ENCODE data around the gene OCA2. TPM values are rescaled to one million over a fixed set of nuclear protein-coding genes. Genes with fewer than 3 reads are reported as not detected.

Gene OCA2
- total RNA-seq, 3 donors from 2014 or later (not counting 1 experiment from before 2014, with no cell fraction given) = 0.35 to 1.5 (median 0.56) TPM

- intact Hi-C loops (cut with micrococcal nuclease) = no loop called here
- no peak overlapping the region for H3K4me3 ChIP-seq (ENCODE audit: low read length)
- TF ChIP-seq, protein P1, sequence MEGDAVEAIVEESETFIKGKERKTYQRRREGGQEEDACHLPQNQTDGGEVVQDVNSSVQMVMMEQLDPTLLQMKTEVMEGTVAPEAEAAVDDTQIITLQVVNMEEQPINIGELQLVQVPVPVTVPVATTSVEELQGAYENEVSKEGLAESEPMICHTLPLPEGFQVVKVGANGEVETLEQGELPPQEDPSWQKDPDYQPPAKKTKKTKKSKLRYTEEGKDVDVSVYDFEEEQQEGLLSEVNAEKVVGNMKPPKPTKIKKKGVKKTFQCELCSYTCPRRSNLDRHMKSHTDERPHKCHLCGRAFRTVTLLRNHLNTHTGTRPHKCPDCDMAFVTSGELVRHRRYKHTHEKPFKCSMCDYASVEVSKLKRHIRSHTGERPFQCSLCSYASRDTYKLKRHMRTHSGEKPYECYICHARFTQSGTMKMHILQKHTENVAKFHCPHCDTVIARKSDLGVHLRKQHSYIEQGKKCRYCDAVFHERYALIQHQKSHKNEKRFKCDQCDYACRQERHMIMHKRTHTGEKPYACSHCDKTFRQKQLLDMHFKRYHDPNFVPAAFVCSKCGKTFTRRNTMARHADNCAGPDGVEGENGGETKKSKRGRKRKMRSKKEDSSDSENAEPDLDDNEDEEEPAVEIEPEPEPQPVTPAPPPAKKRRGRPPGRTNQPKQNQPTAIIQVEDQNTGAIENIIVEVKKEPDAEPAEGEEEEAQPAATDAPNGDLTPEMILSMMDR (IDR thresholded peaks at IDR 0.05) = no peak
- H3K4me3 Mint-ChIP-seq = no peak overlapping the region
- H3K36me3 Mint-ChIP-seq = peaks cover 6% of the 10 kb centered on the region
- H3K27me3 Mint-ChIP-seq (ENCODE audit: low read depth in 2 of 2) = no peaks in the 10 kb centered on the region
- H3K27ac Mint-ChIP-seq = no peak overlapping the region
- H3K36me3 ChIP-seq (ENCODE audit: control insufficient read depth, insufficient read depth, low read length) = no peaks in the 10 kb centered on the region
- peaks cover 8% of the 10 kb centered on the region for H3K9me3 ChIP-seq (ENCODE audit: control insufficient read depth, insufficient read depth, low read length)
- no peak overlapping the region for H3K27ac ChIP-seq (ENCODE audit: low read length)
- no peaks in the 10 kb centered on the region for H3K27me3 ChIP-seq (ENCODE audit: control insufficient read depth, insufficient read depth, low read length)
- H3K4me1 ChIP-seq (ENCODE audit: control insufficient read depth, insufficient read depth, low read length) = no peaks in the 10 kb centered on the region
- H3K4me1 Mint-ChIP-seq = no peaks in the 10 kb centered on the region
- no peak for DNase-seq
- ATAC-seq = no peak
- peaks cover 6 to 15% of the 10 kb centered on the region in 2 donors for H3K9me3 Mint-ChIP-seq
- 90% methylated on average over 8 of the region's 8 CpGs for whole genome bisulfite sequencing (ENCODE audit: insufficient coverage)
Observed at GRCh38 chr15:27743638-27744037, 355.5 kb downstream of the OCA2 start.

DNA sequence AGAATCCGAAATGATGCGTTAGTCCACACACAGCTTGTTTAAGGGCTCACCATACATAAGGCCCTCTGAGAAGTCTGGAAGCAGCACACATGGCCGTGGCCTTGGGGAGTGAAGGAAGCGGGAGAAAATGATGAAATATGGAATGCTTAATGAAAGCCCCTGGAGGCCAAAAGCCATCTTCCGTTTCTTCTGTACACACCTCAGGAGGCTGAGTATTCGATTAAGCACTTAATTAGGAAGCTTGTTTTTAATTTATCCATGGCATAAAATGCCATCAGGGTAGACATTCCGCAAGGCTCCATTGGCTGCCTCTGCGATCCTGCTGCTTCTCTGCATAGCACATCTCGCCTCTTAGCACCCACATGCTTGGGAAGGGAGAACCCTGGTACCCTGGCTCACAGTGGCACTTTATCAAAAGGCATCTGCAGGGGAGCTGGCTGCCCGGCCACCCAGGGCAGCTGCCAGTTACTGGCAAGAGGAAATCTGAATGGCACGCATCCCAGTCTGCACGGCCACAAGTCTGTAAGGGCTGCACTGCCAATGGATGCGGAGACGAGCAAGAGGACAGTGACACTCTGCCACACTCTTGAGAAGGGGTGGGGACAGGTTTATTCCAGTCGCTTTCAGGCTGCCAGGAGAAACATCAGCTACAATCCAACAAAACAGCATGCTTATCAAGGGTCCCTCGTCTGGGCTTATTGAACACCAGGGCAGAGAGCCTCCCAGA lies 356.2 kb downstream of the OCA2 start:
- Mint-ChIP-seq H3K27ac (no peak overlapping the region), H3K4me1 (no peaks in the 10 kb centered on the region), H3K9me3 (peaks cover 8 to 15% of the 10 kb centered on the region in 2 donors), H3K4me3 (no peak overlapping the region), H3K27me3 (ENCODE audit: low read depth in 2 of 2) (no peaks in the 10 kb centered on the region), H3K36me3 (peaks cover 6% of the 10 kb centered on the region)
- Histone ChIP-seq H3K36me3 (ENCODE audit: control insufficient read depth, insufficient read depth, low read length) (no peaks in the 10 kb centered on the region), H3K4me1 (ENCODE audit: control insufficient read depth, insufficient read depth, low read length) (no peaks in the 10 kb centered on the region), H3K4me3 (ENCODE audit: low read length) (no peak overlapping the region), H3K27me3 (ENCODE audit: control insufficient read depth, insufficient read depth, low read length) (no peaks in the 10 kb centered on the region), H3K27ac (ENCODE audit: low read length) (no peak overlapping the region), H3K9me3 (ENCODE audit: control insufficient read depth, insufficient read depth, low read length) (peaks cover 4% of the 10 kb centered on the region)
- 85% methylated on average over 16 of the region's 16 CpGs for WGBS (ENCODE audit: insufficient coverage)
- DNase-seq (no peak), ATAC-seq (no peak)
- intact Hi-C loops (cut with micrococcal nuclease) = no loop called here
- TF ChIP-seq, protein P1 (IDR thresholded peaks at IDR 0.05) = no peak

GRCh38 chr15:27741226-27741860 lies 357.8 kb downstream of the OCA2 start:
- peaks cover 6 to 11% of the 10 kb centered on the region in 2 donors for H3K9me3 Mint-ChIP-seq
- no peaks in the 10 kb centered on the region for H3K27me3 Mint-ChIP-seq (ENCODE audit: low read depth in 2 of 2)
- WGBS (ENCODE audit: insufficient coverage) = 83% methylated on average over 7 of the region's 8 CpGs
- peak in 1 of 3 donors; percentile 7 for ATAC-seq
- no peak overlapping the region for H3K27ac ChIP-seq (ENCODE audit: low read length)
- peaks cover 2% of the 10 kb centered on the region for H3K9me3 ChIP-seq (ENCODE audit: control insufficient read depth, insufficient read depth, low read length)
- H3K27ac Mint-ChIP-seq = no peak overlapping the region
- H3K36me3 ChIP-seq (ENCODE audit: control insufficient read depth, insufficient read depth, low read length) = no peaks in the 10 kb centered on the region
- no peak overlapping the region for H3K4me3 Mint-ChIP-seq
- intact Hi-C loops (cut with micrococcal nuclease) = no loop called here
- no peak overlapping the region for H3K4me3 ChIP-seq (ENCODE audit: low read length)
- no peaks in the 10 kb centered on the region for H3K4me1 ChIP-seq (ENCODE audit: control insufficient read depth, insufficient read depth, low read length)
- H3K27me3 ChIP-seq (ENCODE audit: control insufficient read depth, insufficient read depth, low read length) = no peaks in the 10 kb centered on the region
- H3K36me3 Mint-ChIP-seq = peaks cover 6% of the 10 kb centered on the region
- TF ChIP-seq, protein P1 (IDR thresholded peaks at IDR 0.05) = no peak
- no peak for DNase-seq
- H3K4me1 Mint-ChIP-seq = no peaks in the 10 kb centered on the region
